Activated CD4-positive, alpha-beta T cell treated with anti-CD3 and anti-CD28 coated beads for 36 hours (primary cell): Measurements from ENCODE around the gene UBD. TPM values are rescaled to one million over a fixed set of nuclear protein-coding genes. Genes with fewer than 3 reads are reported as not detected.

Source experiments
- ATAC-seq: fragments of 200-7000 bp; cut with Tn5 transposase; one replicate; pipeline ENCODE4 v1.10.0; 2021; ENCODE audit warnings: mild to moderate bottlenecking, moderate library complexity
- CTCF ChIA-PET: fragments of 350-600 bp; sonication (Branson Sonifier 250); formaldehyde crosslinking; loops from one replicate; lab custom pipeline; 2021; ENCODE audit warnings: antibody characterized with exemption; lab: Charles Lee
- POLR2A ChIA-PET: fragments of 350-600 bp; sonication (Branson Sonifier 250); formaldehyde crosslinking; loops from one replicate; lab custom pipeline; 2021; ENCODE audit warnings: antibody characterized with exemption, inconsistent platforms; lab: Charles Lee
- DNase-seq: peaks from one replicate; pipeline ENCODE4 v3.0.0-alpha.2; 2020
- H3K27ac Mint-ChIP-seq: one replicate; pipeline ENCODE4 v1.8.0; 2021; ENCODE audit warnings: mixed read lengths
- H3K27me3 Mint-ChIP-seq: one replicate; pipeline ENCODE4 v1.8.0; 2021; ENCODE audit warnings: mixed read lengths
- H3K36me3 Mint-ChIP-seq: one replicate; pipeline ENCODE4 v1.8.0; 2021; ENCODE audit warnings: low read depth, mixed read lengths
- H3K4me1 Mint-ChIP-seq: one replicate; pipeline ENCODE4 v1.8.0; 2021; ENCODE audit warnings: mixed read lengths
- H3K4me3 Mint-ChIP-seq: one replicate; pipeline ENCODE4 v1.8.0; 2021; ENCODE audit warnings: mild to moderate bottlenecking, moderate library complexity, mixed read lengths
- H3K9me3 Mint-ChIP-seq: one replicate; pipeline ENCODE4 v1.8.0; 2021; ENCODE audit warnings: low read depth, mixed read lengths
- intact Hi-C, 2 experiments: fragments of 100-400 bp; cut with DNase I in 1 of 2; cut with micrococcal nuclease in 1 of 2; formaldehyde crosslinking; loops; one replicate each; pipeline versions ENCODE4 v1.14.2 to v1.15.1; 2022 to 2024; cut with DNase I, micrococcal nuclease
- total RNA-seq, 2 experiments: library from RNA; stranded (reverse); gene quantifications; one replicate each; pipeline ENCODE4 v1.2.3, GENCODE V29; 2021

UBD gene
- total RNA-seq, 2 experiments from 2014 or later: 0.32 TPM; not detected in 1

GRCh38 chr6:29520232-29520631, 39.3 kb downstream of the UBD start:
- DNase-seq (no peak), ATAC-seq (no peak)
- no peaks in the 10 kb centered on the region for H3K9me3 Mint-ChIP-seq
- ChIA-PET POLR2A (no interaction called here), CTCF (no interaction called here)
- H3K4me3 Mint-ChIP-seq: no peak overlapping the region
- H3K4me1 Mint-ChIP-seq: peaks cover 7% of the 10 kb centered on the region
- intact Hi-C loops: no loop called here
- no peak overlapping the region for H3K27ac Mint-ChIP-seq
- H3K27me3 Mint-ChIP-seq: peaks cover 23% of the 10 kb centered on the region
- H3K36me3 Mint-ChIP-seq: no peaks in the 10 kb centered on the region

- Mint-ChIP-seq H3K9me3 (no peaks in the 10 kb centered on the region), H3K27me3 (peaks cover 23% of the 10 kb centered on the region), H3K4me1 (peaks cover 7% of the 10 kb centered on the region), H3K36me3 (no peaks in the 10 kb centered on the region), H3K4me3 (no peak overlapping the region), H3K27ac (no peak overlapping the region)
- intact Hi-C loops: no loop called here
- ChIA-PET POLR2A (no interaction called here), CTCF (no interaction called here)
- no peak for DNase-seq
- ATAC-seq: no peak
These were observed 40.1 kb downstream of the UBD start for GRCh38 chr6:29519291-29520010.

GRCh38 chr6:29517728-29518440, 41.6 kb downstream of the UBD start:
- peaks cover 7% of the 10 kb centered on the region for H3K4me1 Mint-ChIP-seq
- no peak overlapping the region for H3K27ac Mint-ChIP-seq
- ATAC-seq (no peak), DNase-seq (no peak)
- ChIA-PET CTCF (no interaction called here), POLR2A (no interaction called here)
- no peaks in the 10 kb centered on the region for H3K36me3 Mint-ChIP-seq
- peaks cover 20% of the 10 kb centered on the region for H3K27me3 Mint-ChIP-seq
- intact Hi-C loops: no loop called here
- no peak overlapping the region for H3K4me3 Mint-ChIP-seq
- no peaks in the 10 kb centered on the region for H3K9me3 Mint-ChIP-seq

- ChIA-PET POLR2A (no interaction called here), CTCF (no interaction called here)
- ATAC-seq (no peak), DNase-seq (no peak)
- no peaks in the 10 kb centered on the region for H3K36me3 Mint-ChIP-seq
- intact Hi-C loops: no loop called here
- H3K27ac Mint-ChIP-seq: no peak overlapping the region
- H3K27me3 Mint-ChIP-seq: peaks cover 18% of the 10 kb centered on the region
- H3K4me1 Mint-ChIP-seq: peaks cover 7% of the 10 kb centered on the region
- H3K9me3 Mint-ChIP-seq: no peaks in the 10 kb centered on the region
- no peak overlapping the region for H3K4me3 Mint-ChIP-seq
These were observed 42.3 kb downstream of the UBD start for GRCh38 chr6:29517245-29517644.

GRCh38 chr6:29516108-29516507, 43.4 kb downstream of the UBD start:
- intact Hi-C loops: no loop called here
- CTCF ChIA-PET: interaction anchor here (1.3 kb wide), 1 partner anchor 10 kb away, joined by 3 read pairs; no protein-coding TSS in a partner anchor

GRCh38 chr6:29510746-29511300, 48.7 kb downstream of the UBD start:
- H3K4me1 Mint-ChIP-seq: peaks cover 1% of the 10 kb centered on the region
- H3K4me3 Mint-ChIP-seq: no peak overlapping the region
- H3K9me3 Mint-ChIP-seq: no peaks in the 10 kb centered on the region
- CTCF ChIA-PET: interaction anchor here (0.8 kb wide), 1 partner anchor 140 kb away, joined by 4 read pairs; no protein-coding TSS in a partner anchor
- POLR2A ChIA-PET: no interaction called here
- H3K27ac Mint-ChIP-seq: no peak overlapping the region
- H3K27me3 Mint-ChIP-seq: peaks cover 16% of the 10 kb centered on the region
- no peaks in the 10 kb centered on the region for H3K36me3 Mint-ChIP-seq
- DNase-seq: no peak
- ATAC-seq: no peak
- intact Hi-C loops: no loop called here

More at GRCh38 chr6:29516108-29516507, 43.4 kb downstream of the UBD start:
- Mint-ChIP-seq H3K9me3 (no peaks in the 10 kb centered on the region), H3K27me3 (peaks cover 18% of the 10 kb centered on the region), H3K4me1 (peaks cover 7% of the 10 kb centered on the region), H3K27ac (no peak overlapping the region), H3K4me3 (no peak overlapping the region), H3K36me3 (no peaks in the 10 kb centered on the region)
- POLR2A ChIA-PET: no interaction called here
- peak; percentile 99 for ATAC-seq
- peak; percentile 61 for DNase-seq

- ATAC-seq: no peak
- POLR2A ChIA-PET: no interaction called here
- Mint-ChIP-seq H3K27ac (no peak overlapping the region), H3K4me1 (no peaks in the 10 kb centered on the region), H3K27me3 (peaks cover 16% of the 10 kb centered on the region), H3K36me3 (no peaks in the 10 kb centered on the region), H3K4me3 (no peak overlapping the region), H3K9me3 (no peaks in the 10 kb centered on the region)
- CTCF ChIA-PET: no interaction called here
- intact Hi-C loops: no loop called here
- no peak for DNase-seq
These were observed 49.3 kb downstream of the UBD start for GRCh38 chr6:29510202-29510601.

- Mint-ChIP-seq H3K36me3 (no peaks in the 10 kb centered on the region), H3K4me3 (no peak overlapping the region), H3K27ac (no peak overlapping the region), H3K27me3 (peaks cover 13% of the 10 kb centered on the region), H3K9me3 (no peaks in the 10 kb centered on the region), H3K4me1 (no peaks in the 10 kb centered on the region)
- ChIA-PET POLR2A (no interaction called here), CTCF (no interaction called here)
- intact Hi-C loops: no loop called here
- DNase-seq: no peak
- no peak for ATAC-seq
These were observed 49.8 kb downstream of the UBD start for GRCh38 chr6:29509711-29510110.

- peaks cover 9% of the 10 kb centered on the region for H3K27me3 Mint-ChIP-seq
- DNase-seq (no peak), ATAC-seq (peak; percentile 47)
- no peak overlapping the region for H3K4me3 Mint-ChIP-seq
- intact Hi-C loops: no loop called here
- CTCF ChIA-PET: no interaction called here
- POLR2A ChIA-PET: no interaction called here
- H3K9me3 Mint-ChIP-seq: no peaks in the 10 kb centered on the region
- H3K36me3 Mint-ChIP-seq: no peaks in the 10 kb centered on the region
- H3K27ac Mint-ChIP-seq: no peak overlapping the region
- no peaks in the 10 kb centered on the region for H3K4me1 Mint-ChIP-seq
These were observed 50.3 kb downstream of the UBD start for GRCh38 chr6:29509239-29509638.

GRCh38 chr6:29507319-29507718, 52.2 kb downstream of the UBD start:
- Mint-ChIP-seq H3K36me3 (no peaks in the 10 kb centered on the region), H3K4me3 (no peak overlapping the region), H3K27ac (no peak overlapping the region), H3K27me3 (peaks cover 8% of the 10 kb centered on the region), H3K4me1 (no peaks in the 10 kb centered on the region), H3K9me3 (no peaks in the 10 kb centered on the region)
- intact Hi-C loops: no loop called here
- ChIA-PET POLR2A (no interaction called here), CTCF (interaction anchor here (0.6 kb wide), 1 partner anchor 1940 kb away, joined by 3 read pairs; no protein-coding TSS in a partner anchor)
- no peak for ATAC-seq
- DNase-seq: no peak

- Mint-ChIP-seq H3K27ac (no peak overlapping the region), H3K9me3 (no peaks in the 10 kb centered on the region), H3K36me3 (no peaks in the 10 kb centered on the region), H3K27me3 (peaks cover 8% of the 10 kb centered on the region), H3K4me1 (no peaks in the 10 kb centered on the region), H3K4me3 (no peak overlapping the region)
- POLR2A ChIA-PET: no interaction called here
- intact Hi-C loops: no loop called here
- ATAC-seq (no peak), DNase-seq (no peak)
- CTCF ChIA-PET: no interaction called here
These were observed 53.0 kb downstream of the UBD start for GRCh38 chr6:29506446-29507067.
